ENCODE measurements around the gene SLC2A10.

SLC2A10 gene

DNA sequence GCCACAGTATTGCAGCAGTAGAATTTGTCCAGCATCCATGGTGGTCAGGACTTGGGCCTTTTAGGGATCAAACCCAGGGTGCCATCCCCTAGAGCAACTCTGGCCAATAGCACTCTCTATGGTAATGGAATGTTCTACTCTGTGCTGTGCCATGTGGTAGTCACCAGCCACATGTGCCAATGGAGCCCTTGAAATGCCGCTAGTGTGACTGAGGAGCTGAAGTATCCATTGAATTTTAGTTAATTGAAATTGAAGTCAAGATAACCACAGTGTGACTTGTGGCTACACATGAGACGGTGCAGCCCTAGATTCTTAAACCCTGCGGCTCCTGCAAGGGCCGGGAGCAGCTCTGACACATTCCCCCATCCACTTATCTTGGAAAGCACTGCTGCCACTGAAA, 54.6 kb downstream of the SLC2A10 start:
- no peaks in the 10 kb centered on the region for H3K36me3 ChIP-seq (ENCODE audit: control insufficient read depth in 1 of 2, insufficient read depth in 2 of 2, low read length in 2 of 2)
- H3K27ac ChIP-seq (ENCODE audit: low read depth, low read length): no peak overlapping the region
- H3K4me1 ChIP-seq (ENCODE audit: control insufficient read depth in 1 of 2, insufficient read depth in 2 of 2, low read length in 2 of 2): no peaks in the 10 kb centered on the region
- H3K9me3 ChIP-seq (ENCODE audit: control insufficient read depth in 1 of 2, low read length in 2 of 2): no peaks in the 10 kb centered on the region
- H3K27me3 ChIP-seq (ENCODE audit: control insufficient read depth in 1 of 2, insufficient read depth in 2 of 2, low read length in 2 of 2): peaks cover 2 to 3% of the 10 kb centered on the region in 2 donors
- H3K4me3 ChIP-seq (ENCODE audit: low read depth in 1 of 2, low read length in 2 of 2): no peak overlapping the region
- H3K9ac ChIP-seq (ENCODE audit: low read depth in 1 of 2, low read length in 2 of 2): no peak overlapping the region

DNA sequence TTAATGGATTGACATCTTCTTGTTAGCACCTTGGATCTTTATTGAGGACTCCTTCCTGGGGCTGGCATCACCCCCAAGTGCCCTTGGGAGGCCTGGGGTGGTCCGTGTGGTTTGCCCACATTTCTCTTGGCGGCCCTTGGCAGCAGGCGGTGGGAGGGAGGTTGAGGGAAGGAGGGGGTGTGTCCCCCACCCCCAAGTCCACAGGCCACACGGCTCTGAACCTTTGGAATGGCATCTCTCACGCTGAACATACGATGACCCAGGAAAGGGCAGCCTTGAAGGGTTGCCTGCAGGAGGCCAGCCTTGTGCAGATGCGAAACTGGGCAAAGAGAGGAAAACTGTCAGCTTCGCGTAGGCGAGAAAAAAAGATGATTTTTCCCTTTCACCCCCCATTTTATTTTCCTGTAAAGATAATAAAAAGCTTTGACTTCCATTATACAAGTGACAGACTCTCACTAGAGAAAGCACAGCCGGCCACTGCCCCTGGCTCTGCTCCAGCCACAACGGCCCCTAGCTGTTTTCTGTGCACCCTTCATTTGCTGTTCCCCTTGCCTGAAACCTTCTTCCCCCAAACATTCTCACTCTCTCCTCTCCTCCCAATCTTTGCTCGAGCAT, 56.2 kb downstream of the SLC2A10 start:
- Histone ChIP-seq H3K36me3 (ENCODE audit: control insufficient read depth in 1 of 2, insufficient read depth in 2 of 2, low read length in 2 of 2) (no peaks in the 10 kb centered on the region), H3K9me3 (ENCODE audit: control insufficient read depth in 1 of 2, low read length in 2 of 2) (no peaks in the 10 kb centered on the region), H3K9ac (ENCODE audit: low read depth in 1 of 2, low read length in 2 of 2) (no peak overlapping the region), H3K27me3 (ENCODE audit: control insufficient read depth in 1 of 2, insufficient read depth in 2 of 2, low read length in 2 of 2) (peaks cover 0 to 4% of the 10 kb centered on the region in 2 donors), H3K4me3 (ENCODE audit: low read depth in 1 of 2, low read length in 2 of 2) (no peak overlapping the region), H3K4me1 (ENCODE audit: control insufficient read depth in 1 of 2, insufficient read depth in 2 of 2, low read length in 2 of 2) (no peaks in the 10 kb centered on the region), H3K27ac (ENCODE audit: low read depth, low read length) (no peak overlapping the region)

DNA sequence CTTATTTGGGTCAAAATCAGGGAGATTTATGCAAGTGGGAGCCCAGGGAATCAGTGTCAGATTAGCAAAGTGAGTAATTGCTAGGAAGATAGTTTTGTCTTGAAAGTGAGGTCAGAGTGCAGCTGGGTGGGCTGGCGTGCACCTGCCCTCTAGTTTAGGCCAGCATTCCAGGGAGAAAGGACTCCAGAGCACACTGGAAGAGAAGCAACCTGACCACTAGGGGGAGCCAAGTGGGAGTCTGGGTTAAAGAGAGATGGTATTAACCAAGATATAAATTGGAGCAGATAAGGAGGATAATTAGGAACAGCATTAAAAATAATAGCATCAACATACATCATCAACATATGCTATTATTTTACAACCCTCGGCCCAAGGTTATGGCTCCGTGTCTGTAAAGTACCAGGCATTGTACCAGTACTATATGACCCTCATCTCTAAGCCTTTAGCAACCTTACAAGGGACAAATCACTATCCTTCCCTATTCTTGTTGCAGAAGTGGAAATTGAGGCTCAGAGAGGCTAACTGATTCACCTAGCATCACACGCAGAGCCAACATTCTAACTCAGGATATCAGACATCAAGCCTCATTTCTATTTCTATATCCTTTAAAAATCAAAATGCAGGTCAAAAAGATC, 57.8 kb downstream of the SLC2A10 start:
- no peaks in the 10 kb centered on the region for H3K4me1 ChIP-seq (ENCODE audit: control insufficient read depth in 1 of 2, insufficient read depth in 2 of 2, low read length in 2 of 2)
- H3K27ac ChIP-seq (ENCODE audit: low read depth, low read length): no peak overlapping the region
- no peaks in the 10 kb centered on the region for H3K36me3 ChIP-seq (ENCODE audit: control insufficient read depth in 1 of 2, insufficient read depth in 2 of 2, low read length in 2 of 2)
- peaks cover 0 to 4% of the 10 kb centered on the region in 2 donors for H3K27me3 ChIP-seq (ENCODE audit: control insufficient read depth in 1 of 2, insufficient read depth in 2 of 2, low read length in 2 of 2)
- no peak overlapping the region for H3K4me3 ChIP-seq (ENCODE audit: low read depth in 1 of 2, low read length in 2 of 2)
- H3K9me3 ChIP-seq (ENCODE audit: control insufficient read depth in 1 of 2, low read length in 2 of 2): no peaks in the 10 kb centered on the region
- H3K9ac ChIP-seq (ENCODE audit: low read depth in 1 of 2, low read length in 2 of 2): no peak overlapping the region

DNA sequence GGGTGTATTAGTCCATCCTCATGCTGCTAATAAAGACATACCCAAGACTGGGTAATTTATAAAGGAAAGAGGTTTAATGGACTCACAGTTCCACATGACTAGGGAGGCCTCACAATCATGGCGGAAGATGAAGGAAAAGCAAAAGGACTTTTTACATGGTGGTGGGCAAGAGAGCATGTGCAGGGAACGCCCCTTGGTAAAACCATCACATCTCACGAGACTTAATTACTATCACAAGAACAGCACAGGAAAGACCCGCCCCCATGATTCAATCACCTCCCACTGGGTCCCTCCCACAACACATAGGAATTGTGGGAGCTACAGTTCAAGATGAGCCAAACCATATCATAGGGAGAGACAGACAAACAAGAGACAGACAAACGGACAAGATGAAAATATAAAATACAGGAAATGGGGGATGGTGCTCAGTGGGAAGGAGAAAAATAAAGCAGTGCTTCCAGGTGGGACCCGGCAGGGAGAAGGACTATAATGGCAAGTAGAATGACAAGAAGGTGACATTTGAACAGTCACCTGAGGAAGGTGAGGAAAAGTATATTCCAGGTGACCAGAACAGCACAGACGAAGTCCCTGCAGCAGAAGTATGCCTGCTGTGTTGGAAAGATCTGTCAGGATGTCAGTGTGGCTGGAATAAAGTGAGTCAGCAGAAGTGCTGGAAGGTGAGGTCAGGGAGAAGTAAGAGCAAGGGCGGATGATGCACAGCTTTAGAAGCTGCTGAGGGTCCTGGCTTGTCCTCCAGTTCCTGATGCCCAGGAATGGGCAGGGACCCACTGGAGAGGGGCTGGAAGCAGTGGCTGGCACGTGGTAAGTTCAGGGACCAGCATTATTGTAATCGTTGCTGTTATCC, 61.1 kb downstream of the SLC2A10 start:
- no peaks in the 10 kb centered on the region for H3K9me3 ChIP-seq (ENCODE audit: control insufficient read depth in 1 of 2, low read length in 2 of 2)
- H3K27ac ChIP-seq (ENCODE audit: low read depth, low read length): no peak overlapping the region
- no peak overlapping the region for H3K9ac ChIP-seq (ENCODE audit: low read depth in 1 of 2, low read length in 2 of 2)
- no peaks in the 10 kb centered on the region for H3K36me3 ChIP-seq (ENCODE audit: control insufficient read depth in 1 of 2, insufficient read depth in 2 of 2, low read length in 2 of 2)
- H3K4me3 ChIP-seq (ENCODE audit: low read depth in 1 of 2, low read length in 2 of 2): no peak overlapping the region
- H3K4me1 ChIP-seq (ENCODE audit: control insufficient read depth in 1 of 2, insufficient read depth in 2 of 2, low read length in 2 of 2): no peaks in the 10 kb centered on the region
- peaks cover 0 to 4% of the 10 kb centered on the region in 2 donors for H3K27me3 ChIP-seq (ENCODE audit: control insufficient read depth in 1 of 2, insufficient read depth in 2 of 2, low read length in 2 of 2)

DNA sequence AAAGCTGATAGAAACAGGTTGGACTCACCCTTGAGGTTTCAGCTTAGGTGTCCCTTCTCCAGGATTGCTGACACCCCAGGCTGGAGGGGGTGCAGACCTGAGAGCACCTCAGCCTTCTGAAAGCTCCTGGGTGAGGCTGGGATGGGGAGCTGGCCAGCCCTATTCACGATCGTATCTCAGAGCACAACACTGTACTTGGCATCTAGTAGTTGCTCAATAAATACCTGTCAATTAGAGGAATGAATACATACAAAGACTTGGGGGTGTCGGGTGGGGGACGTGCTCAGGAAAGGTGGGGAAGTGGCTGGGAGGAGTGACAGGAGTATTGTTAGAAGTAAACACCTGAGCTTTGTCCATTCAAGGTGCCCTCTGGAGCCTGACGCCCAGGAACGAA, 61.7 kb downstream of the SLC2A10 start:
- Histone ChIP-seq H3K27ac (ENCODE audit: low read depth, low read length) (no peak overlapping the region), H3K36me3 (ENCODE audit: control insufficient read depth in 1 of 2, insufficient read depth in 2 of 2, low read length in 2 of 2) (no peaks in the 10 kb centered on the region), H3K27me3 (ENCODE audit: control insufficient read depth in 1 of 2, insufficient read depth in 2 of 2, low read length in 2 of 2) (peaks cover 0 to 4% of the 10 kb centered on the region in 2 donors), H3K4me3 (ENCODE audit: low read depth in 1 of 2, low read length in 2 of 2) (no peak overlapping the region), H3K4me1 (ENCODE audit: control insufficient read depth in 1 of 2, insufficient read depth in 2 of 2, low read length in 2 of 2) (no peaks in the 10 kb centered on the region), H3K9ac (ENCODE audit: low read depth in 1 of 2, low read length in 2 of 2) (no peak overlapping the region), H3K9me3 (ENCODE audit: control insufficient read depth in 1 of 2, low read length in 2 of 2) (no peaks in the 10 kb centered on the region)

DNA sequence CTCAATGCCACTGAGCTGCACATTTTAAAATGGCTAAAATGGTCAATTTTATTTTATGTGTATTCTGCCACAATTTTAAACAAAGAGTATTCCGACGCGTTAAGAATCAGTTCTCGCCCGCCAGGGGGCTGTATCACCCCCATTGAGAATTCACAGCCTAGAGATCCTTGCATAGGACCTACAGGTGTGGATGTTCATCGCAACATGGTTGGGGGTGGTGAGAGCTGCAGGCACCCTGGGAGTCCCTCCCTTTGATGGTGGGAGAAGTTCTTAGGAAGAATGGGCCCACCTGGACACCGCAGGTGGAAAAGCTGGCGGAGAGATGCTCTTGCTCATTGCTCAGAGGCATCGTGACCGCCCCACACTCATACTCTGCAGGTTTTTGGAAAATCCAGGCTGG, 63.5 kb downstream of the SLC2A10 start:
- H3K9ac ChIP-seq (ENCODE audit: low read depth in 1 of 2, low read length in 2 of 2): no peak overlapping the region
- H3K9me3 ChIP-seq (ENCODE audit: control insufficient read depth in 1 of 2, low read length in 2 of 2): no peaks in the 10 kb centered on the region
- H3K4me3 ChIP-seq (ENCODE audit: low read depth in 1 of 2, low read length in 2 of 2): no peak overlapping the region
- H3K27me3 ChIP-seq (ENCODE audit: control insufficient read depth in 1 of 2, insufficient read depth in 2 of 2, low read length in 2 of 2): peaks cover 0 to 4% of the 10 kb centered on the region in 2 donors
- no peak overlapping the region for H3K27ac ChIP-seq (ENCODE audit: low read depth, low read length)
- no peaks in the 10 kb centered on the region for H3K36me3 ChIP-seq (ENCODE audit: control insufficient read depth in 1 of 2, insufficient read depth in 2 of 2, low read length in 2 of 2)
- no peaks in the 10 kb centered on the region for H3K4me1 ChIP-seq (ENCODE audit: control insufficient read depth in 1 of 2, insufficient read depth in 2 of 2, low read length in 2 of 2)

DNA sequence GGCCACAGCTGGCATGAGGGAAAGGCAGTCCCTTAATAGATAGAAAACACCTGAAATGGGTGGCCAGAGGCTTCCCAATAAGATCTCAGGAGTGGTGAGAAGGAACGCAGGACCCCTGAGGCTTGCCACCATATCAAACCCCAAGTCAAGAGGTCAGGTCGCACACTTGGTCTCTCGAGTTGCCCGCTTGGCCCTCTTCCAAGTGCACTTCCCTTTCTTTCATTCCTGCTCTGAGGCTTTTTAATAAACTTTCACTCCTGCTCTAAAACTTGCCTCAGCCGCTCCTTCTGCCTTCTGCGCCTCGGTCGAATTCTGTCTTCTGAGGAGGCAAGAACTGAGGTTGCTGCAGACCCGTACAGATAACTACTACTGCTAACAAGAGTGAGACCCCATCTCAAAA, 64.2 kb downstream of the SLC2A10 start:
- no peaks in the 10 kb centered on the region for H3K36me3 ChIP-seq (ENCODE audit: control insufficient read depth in 1 of 2, insufficient read depth in 2 of 2, low read length in 2 of 2)
- H3K4me1 ChIP-seq (ENCODE audit: control insufficient read depth in 1 of 2, insufficient read depth in 2 of 2, low read length in 2 of 2): no peaks in the 10 kb centered on the region
- H3K27me3 ChIP-seq (ENCODE audit: control insufficient read depth in 1 of 2, insufficient read depth in 2 of 2, low read length in 2 of 2): peaks cover 0 to 4% of the 10 kb centered on the region in 2 donors
- no peak overlapping the region for H3K9ac ChIP-seq (ENCODE audit: low read depth in 1 of 2, low read length in 2 of 2)
- no peaks in the 10 kb centered on the region for H3K9me3 ChIP-seq (ENCODE audit: control insufficient read depth in 1 of 2, low read length in 2 of 2)
- no peak overlapping the region for H3K4me3 ChIP-seq (ENCODE audit: low read depth in 1 of 2, low read length in 2 of 2)
- H3K27ac ChIP-seq (ENCODE audit: low read depth, low read length): no peak overlapping the region

DNA sequence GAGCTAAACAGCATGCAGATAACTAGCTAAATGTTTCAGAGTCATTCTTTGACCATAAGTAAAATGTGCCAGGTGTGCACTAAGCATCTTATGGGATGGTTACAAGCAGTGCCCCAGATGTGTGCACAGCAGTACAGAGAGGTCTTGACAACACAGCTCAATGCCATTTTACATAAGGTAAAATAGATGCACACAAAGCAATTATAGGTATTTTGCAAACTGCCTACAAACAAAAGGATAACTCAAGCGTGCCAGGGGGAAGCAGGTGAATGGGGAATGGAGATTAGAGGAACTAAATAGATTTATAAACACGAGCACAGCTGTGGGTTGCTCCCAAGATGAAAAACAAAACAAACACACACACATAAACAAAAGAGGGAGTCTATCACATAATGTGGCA, 64.8 kb downstream of the SLC2A10 start:
- no peaks in the 10 kb centered on the region for H3K4me1 ChIP-seq (ENCODE audit: control insufficient read depth in 1 of 2, insufficient read depth in 2 of 2, low read length in 2 of 2)

DNA sequence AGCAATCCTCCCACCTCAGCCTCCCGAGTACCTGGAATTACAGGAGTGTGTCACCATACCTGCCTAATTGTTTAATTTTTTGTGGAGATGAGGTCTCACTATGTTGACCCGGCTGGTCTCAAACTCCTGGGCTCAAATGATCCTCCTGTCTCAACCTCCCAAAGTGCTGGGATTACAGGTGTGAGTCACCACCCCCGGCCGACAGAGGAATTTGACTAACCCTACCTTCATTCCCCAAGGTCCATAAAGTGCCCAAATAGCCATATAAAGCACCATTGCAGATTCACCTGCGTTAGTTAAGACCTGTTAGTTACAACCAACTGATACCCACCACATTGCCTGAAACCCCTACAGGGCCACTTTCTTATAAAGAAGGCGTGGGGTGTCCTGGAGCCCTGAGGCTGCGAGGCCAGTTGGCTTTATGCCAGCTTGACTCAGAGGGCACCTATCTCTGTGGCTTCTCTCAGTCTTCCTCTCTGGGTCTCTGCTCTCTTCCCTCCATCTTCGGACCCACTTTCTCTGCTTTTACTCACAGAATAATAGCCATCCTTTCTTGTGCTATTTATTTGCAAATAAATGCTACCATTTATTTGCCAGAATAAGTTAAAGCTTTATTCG, 65.6 kb downstream of the SLC2A10 start:
- H3K36me3 ChIP-seq (ENCODE audit: control insufficient read depth in 1 of 2, insufficient read depth in 2 of 2, low read length in 2 of 2): no peaks in the 10 kb centered on the region
- no peaks in the 10 kb centered on the region for H3K27me3 ChIP-seq (ENCODE audit: control insufficient read depth in 1 of 2, insufficient read depth in 2 of 2, low read length in 2 of 2)
- no peak overlapping the region for H3K27ac ChIP-seq (ENCODE audit: low read depth, low read length)
- H3K4me3 ChIP-seq (ENCODE audit: low read depth in 1 of 2, low read length in 2 of 2): no peak overlapping the region
- H3K9me3 ChIP-seq (ENCODE audit: control insufficient read depth in 1 of 2, low read length in 2 of 2): no peaks in the 10 kb centered on the region
- no peaks in the 10 kb centered on the region for H3K4me1 ChIP-seq (ENCODE audit: control insufficient read depth in 1 of 2, insufficient read depth in 2 of 2, low read length in 2 of 2)
- no peak overlapping the region for H3K9ac ChIP-seq (ENCODE audit: low read depth in 1 of 2, low read length in 2 of 2)

More for the DNA sequence above, 64.8 kb downstream of the SLC2A10 start:
- no peaks in the 10 kb centered on the region for H3K36me3 ChIP-seq (ENCODE audit: control insufficient read depth in 1 of 2, insufficient read depth in 2 of 2, low read length in 2 of 2)
- H3K9me3 ChIP-seq (ENCODE audit: control insufficient read depth in 1 of 2, low read length in 2 of 2): no peaks in the 10 kb centered on the region
- no peak overlapping the region for H3K27ac ChIP-seq (ENCODE audit: low read depth, low read length)
- peaks cover 0 to under 1% of the 10 kb centered on the region in 2 donors for H3K27me3 ChIP-seq (ENCODE audit: control insufficient read depth in 1 of 2, insufficient read depth in 2 of 2, low read length in 2 of 2)
- H3K4me3 ChIP-seq (ENCODE audit: low read depth in 1 of 2, low read length in 2 of 2): no peak overlapping the region
- no peak overlapping the region for H3K9ac ChIP-seq (ENCODE audit: low read depth in 1 of 2, low read length in 2 of 2)

DNA sequence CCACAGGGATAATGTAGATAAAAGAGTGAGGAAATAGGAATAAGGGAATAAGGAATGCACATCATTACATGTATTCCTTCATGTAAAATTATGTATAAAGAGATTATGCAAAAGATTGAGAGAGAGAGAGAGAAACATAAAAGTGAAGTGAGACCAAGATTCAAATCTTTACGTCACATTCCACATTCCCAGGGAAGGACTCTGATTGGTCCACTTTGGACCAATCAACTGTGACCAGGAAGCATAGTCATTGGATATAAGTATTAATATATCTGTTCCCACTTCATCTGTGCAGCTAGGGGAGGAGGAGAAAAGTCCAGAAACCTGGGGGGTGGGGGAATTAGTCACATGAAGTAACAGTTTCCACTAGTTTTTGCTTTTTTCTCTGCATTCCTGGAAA, 66.4 kb downstream of the SLC2A10 start:
- Histone ChIP-seq H3K4me1 (ENCODE audit: control insufficient read depth in 1 of 2, insufficient read depth in 2 of 2, low read length in 2 of 2) (no peaks in the 10 kb centered on the region), H3K9me3 (ENCODE audit: control insufficient read depth in 1 of 2, low read length in 2 of 2) (no peaks in the 10 kb centered on the region), H3K9ac (ENCODE audit: low read depth in 1 of 2, low read length in 2 of 2) (no peak overlapping the region), H3K27ac (ENCODE audit: low read depth, low read length) (no peak overlapping the region), H3K36me3 (ENCODE audit: control insufficient read depth in 1 of 2, insufficient read depth in 2 of 2, low read length in 2 of 2) (no peaks in the 10 kb centered on the region), H3K27me3 (ENCODE audit: control insufficient read depth in 1 of 2, insufficient read depth in 2 of 2, low read length in 2 of 2) (no peaks in the 10 kb centered on the region), H3K4me3 (ENCODE audit: low read depth in 1 of 2, low read length in 2 of 2) (no peak overlapping the region)

Measured in duodenal mucosa (tissue), 2 donors.